ENCODE measurements around the gene KIF3C. TPM values are rescaled to one million over a fixed set of nuclear protein-coding genes. Genes with fewer than 3 reads are reported as not detected.

Gene KIF3C
- total and polyA plus RNA-seq, 2 donors: 1.8 to 3.1 TPM

DNA sequence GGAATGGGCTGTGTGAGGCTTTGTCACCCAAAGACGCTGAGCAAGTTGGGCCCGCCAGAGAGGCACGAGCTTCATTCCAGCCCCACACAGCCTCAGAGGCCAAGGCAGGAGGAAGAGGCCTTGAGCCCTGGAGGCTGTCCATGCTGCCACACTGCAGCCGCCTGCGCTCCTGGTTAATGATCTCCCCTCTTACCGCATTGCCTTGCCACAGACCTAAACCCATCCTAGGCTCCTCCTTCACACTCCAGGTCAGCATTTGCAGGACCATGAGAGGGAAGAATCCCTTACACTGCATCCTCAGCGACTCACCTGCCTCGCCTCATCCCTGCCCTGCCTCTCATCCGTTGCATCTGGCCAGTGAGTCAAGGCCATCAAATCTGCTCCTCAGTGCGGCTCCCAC is 24.6 kb downstream of the KIF3C start:
- Histone ChIP-seq H3K27me3 (ENCODE audit: control insufficient read depth in 2 of 2, insufficient read depth in 1 of 2, low read length in 1 of 2) (no peaks in the 10 kb centered on the region), H3K27ac (ENCODE audit: low read depth in 1 of 2, low read length in 1 of 2) (no peak overlapping the region), H3K36me3 (ENCODE audit: control insufficient read depth in 2 of 2, insufficient read depth in 2 of 2, low read length in 1 of 2) (no peaks in the 10 kb centered on the region), H3K9me3 (ENCODE audit: control insufficient read depth in 2 of 2, insufficient read depth in 1 of 2, low read length in 1 of 2) (no peaks in the 10 kb centered on the region), H3K4me1 (ENCODE audit: control insufficient read depth in 2 of 2, insufficient read depth in 2 of 2, low read length in 2 of 2) (peaks cover 0 to 11% of the 10 kb centered on the region in 2 donors), H3K4me3 (ENCODE audit: low read length in 2 of 2) (no peak overlapping the region)
- WGBS: 96% methylated on average over 10 of the region's 10 CpGs
- no peak for DNase-seq (ENCODE audit: low read depth in 6 of 9, low spot score in 9 of 9)

GRCh38 chr2:25955869-25956535 is 26.3 kb downstream of the KIF3C start:
- H3K27ac ChIP-seq (ENCODE audit: low read depth in 1 of 2, low read length in 1 of 2): no peak overlapping the region
- H3K36me3 ChIP-seq (ENCODE audit: control insufficient read depth in 2 of 2, insufficient read depth in 2 of 2, low read length in 1 of 2): no peaks in the 10 kb centered on the region
- no peaks in the 10 kb centered on the region for H3K27me3 ChIP-seq (ENCODE audit: control insufficient read depth in 2 of 2, insufficient read depth in 1 of 2, low read length in 1 of 2)
- H3K4me1 ChIP-seq (ENCODE audit: control insufficient read depth in 2 of 2, insufficient read depth in 2 of 2, low read length in 2 of 2): peaks cover 0 to 6% of the 10 kb centered on the region in 2 donors
- H3K9me3 ChIP-seq (ENCODE audit: control insufficient read depth in 2 of 2, insufficient read depth in 1 of 2, low read length in 1 of 2): no peaks in the 10 kb centered on the region
- WGBS: 97% methylated on average over 7 of the region's 7 CpGs
- DNase-seq (ENCODE audit: low read depth in 6 of 9, low spot score in 9 of 9): peak in 1 of 9 donors; percentile 21
- no peak overlapping the region for H3K4me3 ChIP-seq (ENCODE audit: low read length in 2 of 2)

DNA sequence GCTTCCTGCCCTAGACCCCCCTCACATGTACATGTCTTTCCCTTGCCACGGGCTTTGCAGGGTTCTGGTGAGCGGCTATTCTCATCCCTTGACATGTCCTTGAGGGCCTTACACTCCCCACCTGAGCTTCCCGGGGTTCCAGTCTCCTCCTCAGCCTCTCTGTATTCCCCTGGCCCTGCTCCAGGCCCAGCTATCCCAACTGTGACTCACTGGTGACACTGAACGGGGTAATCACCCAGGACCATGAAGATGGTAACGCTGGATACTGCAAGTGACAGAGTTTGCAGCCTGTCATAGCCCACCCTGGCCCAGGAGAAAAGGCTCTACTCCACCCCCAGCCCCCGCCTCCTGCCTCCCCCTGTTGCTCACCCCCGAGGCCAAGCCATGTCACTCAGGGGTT is 27.3 kb downstream of the KIF3C start:
- Histone ChIP-seq H3K4me3 (ENCODE audit: low read length in 2 of 2) (no peak overlapping the region), H3K4me1 (ENCODE audit: control insufficient read depth in 2 of 2, insufficient read depth in 2 of 2, low read length in 2 of 2) (no peaks in the 10 kb centered on the region), H3K36me3 (ENCODE audit: control insufficient read depth in 2 of 2, insufficient read depth in 2 of 2, low read length in 1 of 2) (no peaks in the 10 kb centered on the region), H3K27ac (ENCODE audit: low read depth in 1 of 2, low read length in 1 of 2) (no peak overlapping the region), H3K27me3 (ENCODE audit: control insufficient read depth in 2 of 2, insufficient read depth in 1 of 2, low read length in 1 of 2) (no peaks in the 10 kb centered on the region), H3K9me3 (ENCODE audit: control insufficient read depth in 2 of 2, insufficient read depth in 1 of 2, low read length in 1 of 2) (no peaks in the 10 kb centered on the region)
- no peak for DNase-seq (ENCODE audit: low read depth in 6 of 9, low spot score in 9 of 9)
- WGBS: 93% methylated on average over 7 of the region's 7 CpGs

DNA sequence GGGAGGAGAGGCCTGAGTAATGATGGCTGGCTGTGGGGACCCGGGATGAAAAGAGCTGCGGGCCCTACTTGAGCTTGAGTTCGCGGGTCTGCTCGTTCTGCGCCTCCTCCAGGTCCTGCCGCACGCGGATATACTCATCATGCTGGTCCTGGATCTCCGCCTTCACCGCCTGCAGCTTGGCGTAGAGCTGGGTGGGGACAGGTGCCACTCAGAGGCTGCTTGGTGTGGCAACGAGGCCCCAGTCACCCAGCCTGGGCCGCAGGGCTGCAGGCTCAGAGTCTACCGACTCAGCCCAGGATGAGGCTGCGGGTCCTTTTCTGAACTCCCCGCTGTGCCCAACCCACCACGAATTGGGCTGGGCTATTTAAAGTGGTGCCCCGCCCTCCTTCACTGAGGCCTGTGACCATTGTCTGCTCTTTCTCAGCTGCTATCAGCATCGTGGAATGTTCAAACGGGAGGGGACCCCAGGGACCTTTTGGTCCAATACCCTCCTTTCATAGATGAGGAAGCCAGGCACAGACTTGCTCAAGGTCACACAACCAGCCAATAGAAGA is 28.0 kb downstream of the KIF3C start:
- Histone ChIP-seq H3K27me3 (ENCODE audit: control insufficient read depth in 2 of 2, insufficient read depth in 1 of 2, low read length in 1 of 2) (no peaks in the 10 kb centered on the region), H3K9me3 (ENCODE audit: control insufficient read depth in 2 of 2, insufficient read depth in 1 of 2, low read length in 1 of 2) (no peaks in the 10 kb centered on the region), H3K27ac (ENCODE audit: low read depth in 1 of 2, low read length in 1 of 2) (no peak overlapping the region), H3K4me1 (ENCODE audit: control insufficient read depth in 2 of 2, insufficient read depth in 2 of 2, low read length in 2 of 2) (no peaks in the 10 kb centered on the region), H3K4me3 (ENCODE audit: low read length in 2 of 2) (no peak overlapping the region), H3K36me3 (ENCODE audit: control insufficient read depth in 2 of 2, insufficient read depth in 2 of 2, low read length in 1 of 2) (no peaks in the 10 kb centered on the region)
- no peak for DNase-seq (ENCODE audit: low read depth in 6 of 9, low spot score in 9 of 9)
- WGBS: 98% methylated on average over 21 of the region's 21 CpGs

- peak; percentile 30 to 79 (median 54) for DNase-seq (ENCODE audit: low read depth in 6 of 9, low spot score in 9 of 9)
- Histone ChIP-seq H3K27me3 (ENCODE audit: control insufficient read depth in 2 of 2, insufficient read depth in 1 of 2, low read length in 1 of 2) (no peaks in the 10 kb centered on the region), H3K27ac (ENCODE audit: low read depth in 1 of 2, low read length in 1 of 2) (no peak overlapping the region), H3K36me3 (ENCODE audit: control insufficient read depth in 2 of 2, insufficient read depth in 2 of 2, low read length in 1 of 2) (peaks cover 0 to 3% of the 10 kb centered on the region in 2 donors), H3K9me3 (ENCODE audit: control insufficient read depth in 2 of 2, insufficient read depth in 1 of 2, low read length in 1 of 2) (no peaks in the 10 kb centered on the region), H3K4me3 (ENCODE audit: low read length in 2 of 2) (no peak overlapping the region), H3K4me1 (ENCODE audit: control insufficient read depth in 2 of 2, insufficient read depth in 2 of 2, low read length in 2 of 2) (no peaks in the 10 kb centered on the region)
- 56% methylated on average over 11 of the region's 11 CpGs for WGBS
Observed at GRCh38 chr2:25951071-25951547, 31.2 kb downstream of the KIF3C start.

GRCh38 chr2:25948437-25948836 is 33.9 kb downstream of the KIF3C start:
- DNase-seq (ENCODE audit: low read depth in 6 of 9, low spot score in 9 of 9): no peak

DNA sequence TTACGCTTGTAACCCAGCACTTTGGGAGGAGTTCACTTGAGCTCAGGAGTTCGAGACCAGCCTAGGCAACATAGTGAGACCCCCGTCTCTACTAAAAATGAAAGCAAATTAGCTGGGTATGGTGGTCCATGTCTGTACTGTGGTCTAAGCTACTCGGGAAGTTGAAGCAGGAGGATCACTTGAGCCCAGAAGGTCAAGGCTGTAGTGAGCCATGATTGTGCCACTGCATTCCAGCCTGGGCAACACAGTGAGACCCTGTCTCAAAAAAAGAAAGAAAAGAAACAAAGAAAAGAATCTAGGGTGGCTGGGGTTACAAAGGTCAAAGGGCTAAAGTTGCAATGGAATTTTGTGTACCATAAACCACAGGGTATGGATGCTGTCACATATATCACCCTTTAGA is 41.3 kb downstream of the KIF3C start:
- Histone ChIP-seq H3K4me3 (ENCODE audit: low read length in 2 of 2) (no peak overlapping the region), H3K4me1 (ENCODE audit: control insufficient read depth in 2 of 2, insufficient read depth in 2 of 2, low read length in 2 of 2) (no peaks in the 10 kb centered on the region), H3K27ac (ENCODE audit: low read depth in 1 of 2, low read length in 1 of 2) (no peak overlapping the region), H3K36me3 (ENCODE audit: control insufficient read depth in 2 of 2, insufficient read depth in 2 of 2, low read length in 1 of 2) (no peaks in the 10 kb centered on the region), H3K9me3 (ENCODE audit: control insufficient read depth in 2 of 2, insufficient read depth in 1 of 2, low read length in 1 of 2) (no peaks in the 10 kb centered on the region), H3K27me3 (ENCODE audit: control insufficient read depth in 2 of 2, insufficient read depth in 1 of 2, low read length in 1 of 2) (no peaks in the 10 kb centered on the region)
- WGBS: 98% methylated on average over 4 of the region's 4 CpGs
- no peak for DNase-seq (ENCODE audit: low read depth in 6 of 9, low spot score in 9 of 9)

More at GRCh38 chr2:25948437-25948836, 33.9 kb downstream of the KIF3C start:
- no peak overlapping the region for H3K4me3 ChIP-seq (ENCODE audit: low read length in 2 of 2)
- H3K27me3 ChIP-seq (ENCODE audit: control insufficient read depth in 2 of 2, insufficient read depth in 1 of 2, low read length in 1 of 2): no peaks in the 10 kb centered on the region
- H3K36me3 ChIP-seq (ENCODE audit: control insufficient read depth in 2 of 2, insufficient read depth in 2 of 2, low read length in 1 of 2): peaks cover 0 to 3% of the 10 kb centered on the region in 2 donors
- WGBS: 96% methylated on average over 2 of the region's 2 CpGs
- no peaks in the 10 kb centered on the region for H3K4me1 ChIP-seq (ENCODE audit: control insufficient read depth in 2 of 2, insufficient read depth in 2 of 2, low read length in 2 of 2)
- H3K9me3 ChIP-seq (ENCODE audit: control insufficient read depth in 2 of 2, insufficient read depth in 1 of 2, low read length in 1 of 2): no peaks in the 10 kb centered on the region
- H3K27ac ChIP-seq (ENCODE audit: low read depth in 1 of 2, low read length in 1 of 2): no peak overlapping the region

GRCh38 chr2:25939257-25939668 is 43.0 kb downstream of the KIF3C start:
- no peaks in the 10 kb centered on the region for H3K27me3 ChIP-seq (ENCODE audit: control insufficient read depth in 2 of 2, insufficient read depth in 1 of 2, low read length in 1 of 2)
- WGBS: 93% methylated on average over 8 of the region's 8 CpGs

GRCh38 chr2:25938345-25938744 is 44.0 kb downstream of the KIF3C start:
- Histone ChIP-seq H3K4me1 (ENCODE audit: control insufficient read depth in 2 of 2, insufficient read depth in 2 of 2, low read length in 2 of 2) (no peaks in the 10 kb centered on the region), H3K9me3 (ENCODE audit: control insufficient read depth in 2 of 2, insufficient read depth in 1 of 2, low read length in 1 of 2) (no peaks in the 10 kb centered on the region), H3K27ac (ENCODE audit: low read depth in 1 of 2, low read length in 1 of 2) (no peak overlapping the region), H3K27me3 (ENCODE audit: control insufficient read depth in 2 of 2, insufficient read depth in 1 of 2, low read length in 1 of 2) (no peaks in the 10 kb centered on the region), H3K36me3 (ENCODE audit: control insufficient read depth in 2 of 2, insufficient read depth in 2 of 2, low read length in 1 of 2) (no peaks in the 10 kb centered on the region), H3K4me3 (ENCODE audit: low read length in 2 of 2) (no peak overlapping the region)
- no peak for DNase-seq (ENCODE audit: low read depth in 6 of 9, low spot score in 9 of 9)
- WGBS: 97% methylated on average over 6 of the region's 6 CpGs

More at GRCh38 chr2:25939257-25939668, 43.0 kb downstream of the KIF3C start:
- no peak for DNase-seq (ENCODE audit: low read depth in 6 of 9, low spot score in 9 of 9)
- Histone ChIP-seq H3K36me3 (ENCODE audit: control insufficient read depth in 2 of 2, insufficient read depth in 2 of 2, low read length in 1 of 2) (no peaks in the 10 kb centered on the region), H3K27ac (ENCODE audit: low read depth in 1 of 2, low read length in 1 of 2) (no peak overlapping the region), H3K4me1 (ENCODE audit: control insufficient read depth in 2 of 2, insufficient read depth in 2 of 2, low read length in 2 of 2) (no peaks in the 10 kb centered on the region), H3K9me3 (ENCODE audit: control insufficient read depth in 2 of 2, insufficient read depth in 1 of 2, low read length in 1 of 2) (no peaks in the 10 kb centered on the region), H3K4me3 (ENCODE audit: low read length in 2 of 2) (no peak overlapping the region)

All from thymus (tissue), 11 donors.